ENCODE data around the gene CDYL2.

GRCh38 chr16:80689487-80689886 is 114.9 kb downstream of the CDYL2 start:
- no peak for TF ChIP-seq GATA2 (IDR thresholded peaks at IDR 0.05; ENCODE audit: low read depth, low read length)
- TF ChIP-seq GATA3 (IDR thresholded peaks at IDR 0.05; ENCODE audit: low read depth, low read length) = no peak
